Measurements from ENCODE around the gene SLC4A7. TPM values are rescaled to one million over a fixed set of nuclear protein-coding genes. Genes with fewer than 3 reads are reported as not detected.
"Not testable (repeated sequence)": the region's sequence is repeated elsewhere in the genome, so short reads cannot be mapped to it uniquely, and the experiment has no call there.

The SLC4A7 gene
- total RNA-seq, 5 donors from 2014 or later (not counting 1 experiment from before 2014, with no cell fraction given): 47.4 to 66.4 (median 55.5) TPM

DNA sequence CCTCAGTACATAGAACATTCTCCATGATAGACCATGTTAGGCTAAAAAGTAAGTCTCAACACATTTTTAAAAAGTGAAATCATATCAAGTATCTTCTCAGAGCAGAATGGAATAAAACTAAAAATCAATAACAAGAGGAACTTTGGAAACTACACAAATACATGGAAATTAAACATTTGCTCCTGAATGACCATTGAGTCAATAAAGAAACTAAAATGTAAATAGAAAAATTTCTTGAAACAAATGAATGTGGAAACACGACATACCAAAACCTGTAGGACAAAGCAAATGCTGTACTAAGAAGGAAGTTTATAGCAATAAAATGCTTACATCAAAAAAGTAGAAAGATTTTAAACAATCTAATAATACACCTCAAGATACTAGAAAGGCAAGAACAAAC is 148.6 kb downstream of the SLC4A7 start:
- DNase-seq (no peak), ATAC-seq (replicated peaks in 1 of 4) (no peak)
- Histone ChIP-seq H3K27ac (ENCODE audit: low read length) (no peak overlapping the region), H3K36me3 (ENCODE audit: control insufficient read depth in 2 of 2, extremely low read depth in 1 of 2, insufficient read depth in 1 of 2, low read length in 1 of 2) (no peaks in the 10 kb centered on the region), H3K27me3 (replicated peaks in 1 of 2; ENCODE audit: control insufficient read depth in 2 of 2, extremely low read depth in 1 of 2, insufficient read depth in 2 of 2, low read length in 1 of 2) (peaks cover 0 to 12% of the 10 kb centered on the region in 2 experiments), H3K9me3 (no peaks in the 10 kb centered on the region), H3K4me3 (ENCODE audit: control insufficient read depth in 1 of 2, extremely low read depth in 1 of 2, low read length in 1 of 2) (no peak overlapping the region), H3K4me1 (ENCODE audit: control insufficient read depth in 1 of 2, extremely low read depth in 1 of 2, insufficient read depth in 2 of 2, low read length in 2 of 2) (no peaks in the 10 kb centered on the region)
- no peak overlapping the region for H3K4me3 Mint-ChIP-seq
- H3K27ac Mint-ChIP-seq: no peak overlapping the region
- ChIA-PET CTCF (no interaction called here), POLR2A (no interaction called here)
- H3K4me1 Mint-ChIP-seq: peaks cover 0 to 6% (median 4%) of the 10 kb centered on the region in 3 donors
- H3K27me3 Mint-ChIP-seq: no peaks in the 10 kb centered on the region
- no peaks in the 10 kb centered on the region for H3K9me3 Mint-ChIP-seq
- H3K36me3 Mint-ChIP-seq: peaks cover 6% of the 10 kb centered on the region
- WGBS (ENCODE audit: insufficient coverage): no CpG with 5 or more reads among the region's 1 CpG

DNA sequence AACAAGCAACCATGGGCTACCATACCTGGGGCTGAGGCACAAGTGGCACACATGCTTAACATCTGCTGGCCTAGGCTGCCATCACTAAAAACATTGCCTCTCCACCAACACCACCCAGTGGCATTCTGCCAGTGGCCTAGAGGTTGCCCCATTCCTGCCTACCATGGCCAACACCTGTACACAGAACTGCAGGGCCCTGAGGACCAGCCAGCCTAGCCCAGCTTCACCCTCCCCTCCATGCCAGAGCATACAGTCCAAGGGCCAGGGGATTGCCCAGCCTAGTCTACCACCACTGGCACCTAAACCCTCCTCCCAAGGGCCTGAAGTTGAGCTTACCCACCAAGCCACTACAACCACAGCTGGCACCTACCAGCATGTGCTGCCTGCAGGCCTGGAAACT is 150.3 kb downstream of the SLC4A7 start:
- H3K4me1 Mint-ChIP-seq: no peaks in the 10 kb centered on the region
- Histone ChIP-seq H3K4me3 (ENCODE audit: control insufficient read depth in 1 of 2, extremely low read depth in 1 of 2, low read length in 1 of 2) (no peak overlapping the region), H3K27ac (ENCODE audit: low read length) (no peak overlapping the region), H3K4me1 (ENCODE audit: control insufficient read depth in 1 of 2, extremely low read depth in 1 of 2, insufficient read depth in 2 of 2, low read length in 2 of 2) (no peaks in the 10 kb centered on the region), H3K27me3 (replicated peaks in 1 of 2; ENCODE audit: control insufficient read depth in 2 of 2, extremely low read depth in 1 of 2, insufficient read depth in 2 of 2, low read length in 1 of 2) (peaks cover 0 to 12% of the 10 kb centered on the region in 2 experiments), H3K9me3 (no peaks in the 10 kb centered on the region), H3K36me3 (ENCODE audit: control insufficient read depth in 2 of 2, extremely low read depth in 1 of 2, insufficient read depth in 1 of 2, low read length in 1 of 2) (no peaks in the 10 kb centered on the region)
- H3K9me3 Mint-ChIP-seq: no peaks in the 10 kb centered on the region
- ATAC-seq (replicated peaks in 1 of 4): no peak
- ChIA-PET CTCF (interaction anchor here in 1 of 2 donors (0.7 to 1.4 kb wide), 2 partner anchors 20 to 976 kb away, joined by 3 read pairs; no protein-coding TSS in a partner anchor), POLR2A (interaction anchor here in 1 of 2 donors (0.6 kb wide), 1 partner anchor 902 kb away, joined by 3 read pairs; no protein-coding TSS in a partner anchor)
- H3K4me3 Mint-ChIP-seq: no peak overlapping the region
- DNase-seq: no peak
- H3K36me3 Mint-ChIP-seq: peaks cover 6% of the 10 kb centered on the region
- no peaks in the 10 kb centered on the region for H3K27me3 Mint-ChIP-seq
- H3K27ac Mint-ChIP-seq: no peak overlapping the region

GRCh38 chr3:27328982-27329762 is 155.0 kb downstream of the SLC4A7 start:
- H3K27ac ChIP-seq (ENCODE audit: low read length); H3K4me3 ChIP-seq (ENCODE audit: control insufficient read depth in 1 of 2, extremely low read depth in 1 of 2, low read length in 1 of 2); ATAC-seq (replicated peaks in 1 of 4); CTCF ChIA-PET; H3K36me3 ChIP-seq (ENCODE audit: control insufficient read depth in 2 of 2, extremely low read depth in 1 of 2, insufficient read depth in 1 of 2, low read length in 1 of 2); H3K4me1 ChIP-seq (ENCODE audit: control insufficient read depth in 1 of 2, extremely low read depth in 1 of 2, insufficient read depth in 2 of 2, low read length in 2 of 2); H3K9me3 Mint-ChIP-seq; DNase-seq; H3K27ac Mint-ChIP-seq; H3K4me3 Mint-ChIP-seq; H3K27me3 Mint-ChIP-seq; H3K9me3 ChIP-seq; POLR2A ChIA-PET; H3K4me1 Mint-ChIP-seq: not testable (repeated sequence)
- peaks cover 11% of the 10 kb centered on the region for H3K36me3 Mint-ChIP-seq
- 100% methylated on average over 3 of the region's 4 CpGs for WGBS (ENCODE audit: insufficient coverage)
- H3K27me3 ChIP-seq (replicated peaks in 1 of 2; ENCODE audit: control insufficient read depth in 2 of 2, extremely low read depth in 1 of 2, insufficient read depth in 2 of 2, low read length in 1 of 2): peaks cover 0 to 12% of the 10 kb centered on the region in 2 experiments

DNA sequence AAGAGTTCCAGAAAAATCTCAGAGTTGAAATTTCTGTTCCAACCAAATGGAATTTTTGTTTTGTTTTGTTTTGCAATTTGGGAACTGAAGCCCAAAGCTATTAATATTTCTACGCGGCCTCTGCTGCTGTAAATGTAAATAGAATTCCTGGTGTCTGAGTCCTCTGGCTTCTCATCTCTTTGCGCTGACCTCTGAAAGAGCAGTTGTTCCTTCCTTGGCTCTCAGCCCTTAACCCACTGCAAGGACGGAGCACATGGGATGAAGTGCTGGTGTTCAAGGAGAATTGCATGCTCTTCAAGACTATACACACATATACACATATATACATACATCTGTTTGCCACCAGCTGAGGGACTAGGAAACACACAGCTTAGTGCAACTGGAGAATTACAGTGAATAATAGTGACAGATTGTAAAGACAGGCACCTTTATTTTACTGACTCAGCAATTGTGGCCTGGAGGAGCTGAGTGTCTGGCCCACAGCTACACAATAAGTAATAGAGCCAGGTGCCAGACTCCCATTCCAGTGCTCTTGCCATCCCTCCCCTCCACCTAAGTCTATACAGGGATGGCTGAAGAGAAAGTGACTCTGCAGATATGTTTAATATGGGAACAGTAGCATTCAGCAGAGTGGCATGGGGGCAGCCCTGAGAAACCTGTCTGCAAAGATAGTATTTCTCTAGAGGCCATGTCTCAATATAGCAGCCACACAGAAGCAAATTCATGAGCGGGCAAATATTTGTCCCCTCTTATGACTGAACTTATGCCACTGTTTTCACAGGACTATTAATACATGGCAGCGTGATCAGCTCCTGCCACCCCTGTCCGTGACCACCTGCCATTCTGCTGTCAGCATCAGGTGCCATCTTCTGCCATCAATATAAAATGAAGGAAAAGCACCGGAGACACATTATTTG is 157.3 kb downstream of the SLC4A7 start:
- Histone ChIP-seq H3K9me3 (no peaks in the 10 kb centered on the region), H3K4me1 (ENCODE audit: control insufficient read depth in 1 of 2, extremely low read depth in 1 of 2, insufficient read depth in 2 of 2, low read length in 2 of 2) (no peaks in the 10 kb centered on the region), H3K27ac (ENCODE audit: low read length) (no peak overlapping the region), H3K4me3 (ENCODE audit: control insufficient read depth in 1 of 2, extremely low read depth in 1 of 2, low read length in 1 of 2) (no peak overlapping the region), H3K27me3 (replicated peaks in 1 of 2; ENCODE audit: control insufficient read depth in 2 of 2, extremely low read depth in 1 of 2, insufficient read depth in 2 of 2, low read length in 1 of 2) (no peaks in the 10 kb centered on the region), H3K36me3 (ENCODE audit: control insufficient read depth in 2 of 2, extremely low read depth in 1 of 2, insufficient read depth in 1 of 2, low read length in 1 of 2) (no peaks in the 10 kb centered on the region)
- ChIA-PET POLR2A (no interaction called here), CTCF (interaction anchor here in 1 of 2 donors (0.6 kb wide), 1 partner anchor 18 kb away, joined by 4 read pairs; no protein-coding TSS in a partner anchor)
- Mint-ChIP-seq H3K36me3 (peaks cover 5% of the 10 kb centered on the region), H3K4me3 (no peak overlapping the region), H3K27ac (no peak overlapping the region), H3K9me3 (peaks cover 3 to 7% (median 5%) of the 10 kb centered on the region in 3 donors), H3K27me3 (no peaks in the 10 kb centered on the region), H3K4me1 (no peaks in the 10 kb centered on the region)
- 90% methylated on average over 2 of the region's 8 CpGs for WGBS (ENCODE audit: insufficient coverage)
- ATAC-seq (replicated peaks in 1 of 4) (no peak), DNase-seq (no peak)

DNA sequence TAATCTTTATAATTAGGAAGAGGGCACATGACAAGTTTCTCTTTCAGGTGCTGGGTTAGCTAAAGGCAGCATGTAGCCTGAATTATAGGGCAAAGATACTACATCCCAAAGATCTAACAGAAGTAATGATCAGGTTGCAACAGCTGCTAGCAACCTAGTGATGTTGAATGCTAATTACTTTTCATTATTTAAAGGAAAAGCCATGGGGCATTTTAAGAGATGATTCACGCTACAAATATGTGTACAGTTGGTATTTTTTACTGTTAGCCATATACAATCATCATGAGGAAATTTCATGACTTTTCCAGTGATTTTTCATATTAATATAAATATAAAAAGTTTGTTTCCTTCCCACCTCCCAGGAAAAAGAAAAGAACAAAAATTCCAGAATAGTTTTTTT is 158.0 kb downstream of the SLC4A7 start:
- Mint-ChIP-seq H3K4me3 (no peak overlapping the region), H3K4me1 (no peaks in the 10 kb centered on the region), H3K27ac (no peak overlapping the region), H3K9me3 (peaks cover 3 to 7% (median 5%) of the 10 kb centered on the region in 3 donors), H3K36me3 (peaks cover 5% of the 10 kb centered on the region), H3K27me3 (no peaks in the 10 kb centered on the region)
- no peaks in the 10 kb centered on the region for H3K27me3 ChIP-seq (replicated peaks in 1 of 2; ENCODE audit: control insufficient read depth in 2 of 2, extremely low read depth in 1 of 2, insufficient read depth in 2 of 2, low read length in 1 of 2)
- no peaks in the 10 kb centered on the region for H3K9me3 ChIP-seq
- ChIA-PET POLR2A (no interaction called here), CTCF (interaction anchor here (0.6 kb wide), 2 partner anchors 18 to 121 kb away, joined by 4 to 9 read pairs; no protein-coding TSS in a partner anchor)
- H3K4me1 ChIP-seq (ENCODE audit: control insufficient read depth in 1 of 2, extremely low read depth in 1 of 2, insufficient read depth in 2 of 2, low read length in 2 of 2): no peaks in the 10 kb centered on the region
- ATAC-seq (replicated peaks in 1 of 4) (no peak), DNase-seq (no peak)
- WGBS (ENCODE audit: insufficient coverage): no CpG with 5 or more reads among the region's 1 CpG
- H3K27ac ChIP-seq (ENCODE audit: low read length): no peak overlapping the region
- no peak overlapping the region for H3K4me3 ChIP-seq (ENCODE audit: control insufficient read depth in 1 of 2, extremely low read depth in 1 of 2, low read length in 1 of 2)
- no peaks in the 10 kb centered on the region for H3K36me3 ChIP-seq (ENCODE audit: control insufficient read depth in 2 of 2, extremely low read depth in 1 of 2, insufficient read depth in 1 of 2, low read length in 1 of 2)

GRCh38 chr3:27325419-27325818 is 158.8 kb downstream of the SLC4A7 start:
- H3K27ac Mint-ChIP-seq: no peak overlapping the region
- CTCF ChIA-PET: interaction anchor here in 1 of 2 donors (0.6 kb wide), 1 partner anchor 122 kb away, joined by 9 read pairs; no protein-coding TSS in a partner anchor
- no peak for ATAC-seq (replicated peaks in 1 of 4)

More at GRCh38 chr3:27325419-27325818, 158.8 kb downstream of the SLC4A7 start:
- no peaks in the 10 kb centered on the region for H3K27me3 Mint-ChIP-seq
- H3K27ac ChIP-seq (ENCODE audit: low read length): no peak overlapping the region
- DNase-seq: no peak
- peaks cover 5% of the 10 kb centered on the region for H3K36me3 Mint-ChIP-seq
- H3K4me3 ChIP-seq (ENCODE audit: control insufficient read depth in 1 of 2, extremely low read depth in 1 of 2, low read length in 1 of 2): no peak overlapping the region
- no peaks in the 10 kb centered on the region for H3K27me3 ChIP-seq (replicated peaks in 1 of 2; ENCODE audit: control insufficient read depth in 2 of 2, extremely low read depth in 1 of 2, insufficient read depth in 2 of 2, low read length in 1 of 2)
- peaks cover 3 to 7% (median 5%) of the 10 kb centered on the region in 3 donors for H3K9me3 Mint-ChIP-seq
- no peaks in the 10 kb centered on the region for H3K36me3 ChIP-seq (ENCODE audit: control insufficient read depth in 2 of 2, extremely low read depth in 1 of 2, insufficient read depth in 1 of 2, low read length in 1 of 2)
- no peaks in the 10 kb centered on the region for H3K4me1 Mint-ChIP-seq
- H3K4me1 ChIP-seq (ENCODE audit: control insufficient read depth in 1 of 2, extremely low read depth in 1 of 2, insufficient read depth in 2 of 2, low read length in 2 of 2): no peaks in the 10 kb centered on the region
- POLR2A ChIA-PET: no interaction called here
- no peak overlapping the region for H3K4me3 Mint-ChIP-seq
- no peaks in the 10 kb centered on the region for H3K9me3 ChIP-seq
- WGBS (ENCODE audit: insufficient coverage): no CpG with 5 or more reads among the region's 1 CpG

Data from T-cell (primary cell).